Stimulated activated CD8-positive, alpha-beta memory T cell treated with anti-CD3 and anti-CD28 coated beads, Interleukin-4, amount 100 ng/mL, for 24 hours (primary cell): ENCODE measurements around the gene DAPP1.
"Not testable (repeated sequence)": the region's sequence is repeated elsewhere in the genome, so short reads cannot be mapped to it uniquely, and the experiment has no call there.

Experiments
- DNase-seq: peaks from one replicate; pipeline ENCODE4 v3.0.0-alpha.2; 2020; ENCODE audit warnings: low read depth

Gene DAPP1

DNA sequence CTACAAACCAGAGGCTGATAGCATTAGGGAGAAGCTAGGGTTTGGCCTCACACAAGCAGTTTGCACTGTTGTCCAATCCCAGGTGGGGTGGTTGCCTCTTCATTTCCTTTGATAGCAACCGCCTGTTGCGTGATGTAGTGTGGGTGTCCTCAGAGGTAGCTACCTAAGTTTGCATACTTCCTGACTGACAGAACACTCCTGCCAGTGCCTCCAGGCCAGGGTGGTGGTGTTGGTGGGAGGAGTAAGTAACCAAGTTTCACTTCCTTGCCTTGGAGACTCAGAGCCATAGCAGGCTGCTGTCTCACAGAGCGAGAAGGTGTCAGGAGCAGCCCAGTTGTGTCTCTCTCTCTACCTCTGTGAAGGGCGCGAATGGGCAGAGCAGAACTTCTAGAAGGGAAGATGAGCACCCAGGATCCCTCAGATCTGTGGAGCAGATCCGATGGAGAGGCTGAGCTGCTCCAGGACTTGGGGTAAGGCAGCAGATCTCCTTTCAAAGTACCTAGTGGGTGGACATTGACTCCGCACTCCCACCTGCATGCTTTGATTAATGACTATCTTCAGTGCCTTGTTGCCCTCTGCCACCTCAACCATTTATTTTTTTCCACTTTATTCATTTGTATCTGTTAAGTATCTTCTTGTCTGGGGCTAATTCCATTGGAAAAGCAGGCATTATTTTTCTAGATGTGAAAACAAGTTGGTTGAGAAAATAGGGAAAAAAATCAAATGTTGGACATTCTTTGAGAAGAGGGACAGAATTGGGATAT is at the start of gene DAPP1:
Gene DAPP1 (plus strand): TSS at position 283 of the 764 bp plus-strand sequence. CDS start 87 bp downstream, at position 370.
- peak; percentile 53 for DNase-seq

DNA sequence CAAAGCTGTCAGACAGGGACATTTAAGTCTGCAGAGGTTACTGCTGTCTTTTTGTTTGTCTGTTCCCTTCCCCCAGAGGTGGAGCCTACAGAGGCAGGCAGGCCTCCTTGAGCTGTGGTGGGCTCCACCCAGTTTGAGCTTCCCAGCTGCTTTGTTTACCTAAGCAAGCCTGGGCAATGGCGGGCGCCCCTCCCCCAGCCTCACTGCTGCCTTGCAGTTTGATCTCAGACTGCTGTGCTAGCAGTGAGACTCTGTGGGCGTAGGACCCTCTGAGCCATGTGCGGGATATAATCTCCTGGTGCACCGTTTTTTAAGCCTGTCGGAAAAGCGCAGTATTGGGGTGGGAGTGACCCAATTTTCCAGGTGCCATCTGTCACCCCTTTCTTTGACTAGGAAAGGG is 45.8 kb upstream of the DAPP1 start:
- DNase-seq, result not testable (repeated sequence)

DNA sequence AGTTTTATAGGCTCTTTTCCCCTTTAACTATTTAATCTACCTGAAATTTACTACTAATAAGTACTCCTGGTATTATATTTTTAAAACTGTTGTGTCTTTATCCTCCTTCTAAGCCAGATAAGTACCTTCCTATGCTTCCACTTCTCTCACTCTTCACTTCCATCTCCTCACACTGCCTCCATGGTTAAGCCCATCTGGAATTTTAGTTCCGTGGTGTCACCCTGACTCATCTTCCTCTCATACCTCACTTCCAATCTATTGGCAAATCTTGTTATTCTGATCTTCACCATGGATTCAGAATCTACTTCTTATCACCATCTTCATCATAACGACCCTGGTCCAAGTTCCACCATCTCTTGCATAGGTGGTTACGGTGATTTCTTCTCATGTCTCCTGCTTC is 32.7 kb upstream of the DAPP1 start:
- DNase-seq, result no peak

GRCh38 chr4:99784842-99785241 is 31.8 kb upstream of the DAPP1 start:
- no peak for DNase-seq

GRCh38 chr4:99790796-99791617 is 25.6 kb upstream of the DAPP1 start:
- no peak for DNase-seq

- DNase-seq, result no peak
Measured at GRCh38 chr4:99800332-99801004, 16.2 kb upstream of the DAPP1 start.

- DNase-seq, result no peak
Measured at GRCh38 chr4:99801005-99801699, 15.5 kb upstream of the DAPP1 start.

- no peak for DNase-seq
Measured at GRCh38 chr4:99803566-99804101, 13.0 kb upstream of the DAPP1 start.

GRCh38 chr4:99806545-99806944 is 10.1 kb upstream of the DAPP1 start:
- no peak for DNase-seq

DNA sequence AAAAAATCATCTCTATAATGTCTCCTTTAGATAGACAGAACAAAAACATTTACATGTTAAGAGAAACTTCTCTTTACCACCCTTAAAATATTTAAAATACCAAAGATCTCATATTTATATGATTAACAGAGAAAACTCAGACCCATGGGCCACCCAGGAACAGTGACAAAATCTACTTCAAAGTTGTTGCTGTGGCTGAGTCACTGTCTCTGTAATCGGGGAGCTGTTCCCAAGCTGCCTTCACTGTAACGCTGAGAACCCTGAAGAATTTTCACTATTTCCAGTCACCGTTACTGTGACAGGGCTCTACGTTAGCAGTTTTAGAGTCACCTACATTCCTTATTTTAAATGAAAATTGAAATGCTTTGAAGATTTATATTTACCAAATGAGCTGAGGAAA is 9.0 kb upstream of the DAPP1 start:
- DNase-seq, result no peak

DNA sequence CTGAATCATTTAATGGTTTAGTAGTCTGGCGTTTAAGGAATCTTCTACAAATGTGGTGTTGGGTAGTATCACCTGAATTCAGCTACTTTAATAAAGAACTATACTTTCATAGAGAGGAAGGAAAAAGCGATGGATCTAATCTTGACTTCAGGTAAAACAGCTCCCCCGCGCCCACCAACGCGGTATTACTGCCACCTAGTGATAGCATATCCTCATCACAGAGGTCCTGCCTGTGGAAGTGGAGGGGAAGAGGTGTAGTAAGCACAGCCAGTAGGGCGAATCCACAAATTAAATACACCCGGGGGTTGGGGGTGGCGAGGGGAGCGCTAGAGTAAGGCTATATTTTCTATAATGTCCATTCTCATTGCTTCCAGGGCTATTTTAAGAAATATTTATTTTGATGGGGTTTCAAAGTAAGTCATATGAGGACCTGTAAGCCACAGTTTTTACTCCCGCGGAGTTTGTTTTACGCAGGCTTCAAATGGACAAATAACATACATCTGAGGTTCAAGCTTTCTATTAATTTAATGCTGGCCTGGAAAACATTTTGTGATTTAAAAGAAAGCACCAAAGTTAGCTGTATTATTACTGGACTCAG is 8.3 kb upstream of the DAPP1 start:
- peak; percentile 42 for DNase-seq

- no peak for DNase-seq
Measured at GRCh38 chr4:99809326-99809725, 7.3 kb upstream of the DAPP1 start.

GRCh38 chr4:99810536-99810935 is 6.1 kb upstream of the DAPP1 start:
- no peak for DNase-seq

GRCh38 chr4:99811117-99811516 is 5.5 kb upstream of the DAPP1 start:
- DNase-seq, result no peak

DNA sequence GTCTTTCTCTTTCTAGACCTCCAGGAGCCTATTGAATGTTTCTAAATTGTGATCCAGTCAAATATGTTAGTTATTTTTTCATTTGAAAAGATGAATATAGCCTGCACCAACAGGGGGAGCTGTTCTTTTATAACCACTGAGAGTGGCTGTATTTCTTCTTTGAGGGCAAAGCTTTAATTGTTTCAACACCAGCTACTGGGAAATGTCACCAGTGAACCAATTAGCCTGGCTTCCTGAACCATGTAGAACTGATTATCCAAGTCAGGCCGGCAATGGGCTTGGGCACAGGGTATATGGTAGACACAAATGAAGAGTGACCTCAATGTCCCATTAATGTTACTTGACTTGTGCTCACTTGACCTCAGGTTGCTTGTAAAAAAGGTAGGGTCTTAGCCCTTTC is 4.8 kb upstream of the DAPP1 start:
- no peak for DNase-seq

DNA sequence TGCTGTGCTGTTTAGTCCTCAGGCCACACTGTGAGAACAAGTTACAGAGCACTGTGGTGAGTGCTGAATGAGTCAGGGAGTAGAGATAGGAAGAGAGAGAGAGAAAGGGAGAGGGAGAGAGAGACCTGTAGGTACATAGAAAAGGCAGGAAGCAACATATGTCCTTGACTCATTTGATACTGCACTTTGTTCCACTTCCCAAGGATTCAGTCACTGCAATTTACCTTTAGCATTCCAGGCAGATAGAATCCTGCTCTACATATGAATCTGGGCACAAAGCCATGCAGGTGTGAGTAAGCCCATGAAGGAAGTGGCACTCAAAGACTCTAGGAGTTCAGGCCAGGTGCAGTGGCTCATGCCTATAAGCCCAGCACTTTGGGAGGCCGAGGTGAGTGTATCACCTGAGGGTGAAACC is 1.0 kb upstream of the DAPP1 start:
- DNase-seq, result no peak

DNA sequence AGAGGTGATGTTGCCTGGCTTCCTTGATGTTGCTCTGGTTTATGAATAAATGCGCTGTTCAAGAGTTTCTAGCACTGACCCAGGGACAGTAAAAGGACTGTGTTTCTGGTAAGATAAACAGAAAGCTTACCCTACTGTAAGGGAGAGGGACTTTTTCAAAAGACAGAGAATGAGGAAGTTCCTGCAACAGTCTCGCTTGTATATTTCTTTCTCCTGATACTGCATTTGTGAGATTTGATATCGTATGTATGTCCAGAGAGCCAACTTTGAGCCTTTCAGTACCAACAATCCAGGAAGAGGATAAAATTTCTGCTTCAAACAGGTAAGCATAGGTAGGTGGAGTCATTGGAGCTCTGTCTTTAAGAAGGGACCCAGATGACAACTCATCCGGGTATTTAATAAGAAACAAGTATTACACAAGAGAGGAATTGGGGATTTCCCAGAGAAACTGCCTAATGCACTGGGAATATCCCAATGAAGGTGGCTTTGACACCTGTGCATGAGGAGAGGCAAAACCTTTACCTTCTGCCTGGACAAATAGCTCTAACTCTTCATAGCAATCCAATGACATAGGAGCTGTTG is 773 bp downstream of the DAPP1 start:
- DNase-seq, result no peak

- DNase-seq, result no peak
Measured at GRCh38 chr4:99818661-99819060, 2.0 kb downstream of the DAPP1 start.

GRCh38 chr4:99821918-99822503 is 5.4 kb downstream of the DAPP1 start:
- no peak for DNase-seq

GRCh38 chr4:99822734-99823133 is 6.1 kb downstream of the DAPP1 start:
- no peak for DNase-seq
